Upper lobe of right lung (tissue), 1 donor: ENCODE results near the gene CCR2. TPM values are rescaled to one million over a fixed set of nuclear protein-coding genes. Genes with fewer than 3 reads are reported as not detected.

Experiments used
- ATAC-seq: fragments of 200-7000 bp; cut with Tn5 transposase; one replicate; pipeline ENCODE4 v1.9.1; 2020; ENCODE audit warnings: mild to moderate bottlenecking, moderate library complexity
- DNase-seq: peaks from one replicate; pipeline ENCODE4 v3.0.0-alpha.2; 2020
- H3K27ac ChIP-seq: fragments of 200-600 bp; one replicate; pipeline ENCODE4 v1.8.0; 2022
- H3K27me3 ChIP-seq: fragments of 200-600 bp; one replicate; pipeline ENCODE4 v1.8.0; 2022; ENCODE audit warnings: mild to moderate bottlenecking
- H3K36me3 ChIP-seq: fragments of 200-600 bp; one replicate; pipeline ENCODE4 v1.8.0; 2022
- H3K4me1 ChIP-seq: fragments of 200-600 bp; one replicate; pipeline ENCODE4 v1.8.0; 2022
- H3K4me3 ChIP-seq: fragments of 200-600 bp; one replicate; pipeline ENCODE4 v1.8.0; 2022; ENCODE audit warnings: mild to moderate bottlenecking
- H3K9me3 ChIP-seq: fragments of 200-600 bp; one replicate; pipeline ENCODE4 v1.8.0; 2022
- CTCF ChIP-seq: fragments of 200-600 bp; IDR thresholded peaks from one replicate; pipeline ENCODE4 v1.8.0; 2022; ENCODE audit warnings: antibody characterized with exemption
- intact Hi-C: fragments of 100-400 bp; cut with DNase I; formaldehyde crosslinking; loops from one replicate; pipeline ENCODE4 v1.11.0; 2022
- long read RNA-seq: library from polyadenylated mRNA; unstranded; transcript quantifications from one replicate; pipeline ENCODE4 v2.0.0, GENCODE V29; 2021
- total RNA-seq: library from RNA; stranded (reverse); fragmentation: NEBNext Ultra II Directional; extraction: Animal tissue kit (Norgen Biotek cat#: 25700); gene quantifications from one replicate; pipeline ENCODE4 v1.2.1, GENCODE V29; 2021
- donor health status: DM: no; HTN: yes; CAD: no; lungs with severe emphysema.

CCR2 gene
- 17.8 TPM for total RNA-seq
- long read RNA-seq, transcript CCR2-204 (2 exons, 2,386 nt) = major isoform, 20 of 26 reads
- long read RNA-seq, partial matches to known transcripts = 0 of 26 reads
- long read RNA-seq, other reads (novel, unspliced or antisense) = 5 of 26 reads

DNA sequence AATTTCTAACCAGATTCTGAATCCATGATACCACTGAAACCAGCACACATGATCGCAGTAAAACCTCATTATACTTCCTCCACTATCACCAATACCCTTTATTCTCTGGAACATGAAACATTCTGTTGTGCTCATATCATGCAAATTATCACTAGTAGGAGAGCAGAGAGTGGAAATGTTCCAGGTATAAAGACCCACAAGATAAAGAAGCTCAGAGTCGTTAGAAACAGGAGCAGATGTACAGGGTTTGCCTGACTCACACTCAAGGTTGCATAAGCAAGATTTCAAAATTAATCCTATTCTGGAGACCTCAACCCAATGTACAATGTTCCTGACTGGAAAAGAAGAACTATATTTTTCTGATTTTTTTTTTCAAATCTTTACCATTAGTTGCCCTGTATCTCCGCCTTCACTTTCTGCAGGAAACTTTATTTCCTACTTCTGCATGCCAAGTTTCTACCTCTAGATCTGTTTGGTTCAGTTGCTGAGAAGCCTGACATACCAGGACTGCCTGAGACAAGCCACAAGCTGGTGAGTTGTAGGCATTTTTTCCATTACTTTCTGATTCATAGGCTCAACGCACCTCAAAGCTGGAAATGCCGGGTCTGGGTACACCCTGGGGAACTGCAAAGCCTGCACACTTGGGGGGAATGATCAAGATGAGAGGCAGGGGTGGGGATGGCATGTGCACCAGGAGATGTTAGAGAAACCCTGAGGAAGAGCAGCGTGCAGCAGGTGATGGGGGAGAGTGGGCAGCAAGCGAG lies at the start of gene CCR2:
Gene CCR2, plus strand, starts transcription at position 465 of the 764 bp plus-strand sequence. CDS start 3,417 bp downstream, outside the sequence.
- Histone ChIP-seq H3K9me3 (no peaks in the 10 kb centered on the region), H3K4me1 (no peaks in the 10 kb centered on the region), H3K4me3 (peak within 1 kb of the TSS; percentile 27), H3K27me3 (no peaks in the 10 kb centered on the region), H3K36me3 (no peaks in the 10 kb centered on the region), H3K27ac (peak within 1 kb of the TSS; percentile 33)
- ATAC-seq = no peak
- intact Hi-C loops = no loop called here
- TF ChIP-seq CTCF = no peak
- DNase-seq = no peak

GRCh38 chr3:46304739-46305138 lies 49.2 kb upstream of the CCR2 start:
- intact Hi-C loops = no loop called here
- Histone ChIP-seq H3K36me3 (no peaks in the 10 kb centered on the region), H3K27me3 (no peaks in the 10 kb centered on the region), H3K4me3 (no peak overlapping the region), H3K9me3 (no peaks in the 10 kb centered on the region), H3K27ac (no peak overlapping the region), H3K4me1 (peaks cover 6% of the 10 kb centered on the region)
- DNase-seq (no peak), ATAC-seq (no peak)
- no peak for TF ChIP-seq CTCF

- Histone ChIP-seq H3K27me3 (no peaks in the 10 kb centered on the region), H3K4me3 (no peak overlapping the region), H3K4me1 (peaks cover 14% of the 10 kb centered on the region), H3K27ac (peak overlapping the region; percentile 11), H3K9me3 (no peaks in the 10 kb centered on the region), H3K36me3 (no peaks in the 10 kb centered on the region)
- no peak for TF ChIP-seq CTCF
- DNase-seq (no peak), ATAC-seq (peak; percentile 93)
- intact Hi-C loops = no loop called here
Measured at GRCh38 chr3:46312991-46313390, 40.9 kb upstream of the CCR2 start.

- H3K4me1 ChIP-seq = peaks cover 14% of the 10 kb centered on the region
- no peaks in the 10 kb centered on the region for H3K36me3 ChIP-seq
- ATAC-seq (no peak), DNase-seq (no peak)
- no peak for TF ChIP-seq CTCF
- intact Hi-C loops = no loop called here
- no peaks in the 10 kb centered on the region for H3K9me3 ChIP-seq
- H3K27ac ChIP-seq = no peak overlapping the region
- H3K27me3 ChIP-seq = no peaks in the 10 kb centered on the region
- H3K4me3 ChIP-seq = no peak overlapping the region
Measured at GRCh38 chr3:46314517-46314916, 39.4 kb upstream of the CCR2 start.

DNA sequence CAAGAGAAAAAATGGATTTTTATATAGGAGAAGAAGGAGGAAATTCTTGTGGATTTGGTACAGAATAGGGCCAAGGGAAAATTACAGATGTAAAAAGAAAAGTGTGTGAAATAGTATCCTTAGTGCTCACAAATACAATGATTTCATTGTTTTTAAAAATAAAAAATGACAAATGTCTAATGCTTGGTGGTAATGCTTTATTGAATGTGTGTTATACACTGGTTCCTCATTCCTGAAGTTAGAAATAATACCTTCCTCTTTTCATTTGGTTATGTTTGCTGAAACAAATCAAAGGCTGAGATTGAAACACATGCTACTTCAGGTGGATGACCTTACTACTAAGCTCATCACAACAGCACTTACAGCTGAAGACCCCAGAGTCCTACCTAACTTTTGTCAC lies 37.7 kb upstream of the CCR2 start:
- Histone ChIP-seq H3K36me3 (no peaks in the 10 kb centered on the region), H3K4me1 (peaks cover 14% of the 10 kb centered on the region), H3K27ac (no peak overlapping the region), H3K4me3 (no peak overlapping the region), H3K9me3 (no peaks in the 10 kb centered on the region), H3K27me3 (no peaks in the 10 kb centered on the region)
- ATAC-seq (no peak), DNase-seq (no peak)
- intact Hi-C loops = no loop called here
- TF ChIP-seq CTCF = no peak
